ENCODE results near the gene PIGQ. TPM values are rescaled to one million over a fixed set of nuclear protein-coding genes. Genes with fewer than 3 reads are reported as not detected.

PIGQ gene
- total and polyA plus RNA-seq, 2 of the 4 experiments (the other 2 are of a cell fraction), result 5.9 to 36.8 TPM

DNA sequence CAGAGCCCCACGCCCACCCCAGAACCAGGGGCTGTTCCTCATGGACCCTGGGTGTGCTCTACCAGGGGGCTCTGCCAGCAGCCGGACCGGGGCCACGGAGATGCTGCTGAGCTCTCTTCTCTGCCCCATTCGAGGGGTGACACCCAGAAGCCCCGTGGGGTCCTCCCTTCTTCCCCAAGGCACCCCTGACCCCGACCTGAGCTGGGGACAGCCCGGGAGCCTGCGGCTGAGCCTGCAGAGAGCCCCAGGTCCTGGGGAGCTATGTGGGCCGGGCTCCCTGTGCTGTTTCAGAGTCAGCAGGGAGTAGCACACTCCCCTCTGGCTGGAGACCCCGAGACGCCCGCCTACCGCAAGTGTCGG, 10.8 kb upstream of the PIGQ start:
- dilution Hi-C loops (cut with HindIII; ENCODE audit: low sequenced_read_pairs, unreplicated experiment), result no loop called here
- no peak overlapping the region for H4K8ac ChIP-seq (ENCODE audit: low read depth in 2 of 2, low read length in 2 of 2)
- no peak overlapping the region for H2BK15ac ChIP-seq (ENCODE audit: low read depth, low read length)
- 66% methylated on average over 7 of the region's 15 CpGs; no CpG with 5 or more reads in 1 of the 2 experiments for WGBS, 2 experiments (ENCODE audit: extremely low coverage in 2 of 2, insufficient read length in 1 of 2)
- ChIA-PET CTCF (no interaction called here), POLR2A (ENCODE audit: unreplicated experiment) (no interaction called here)
- ATAC-seq (ENCODE audit: low read depth), result no peak
- no peak overlapping the region for H2BK20ac ChIP-seq (ENCODE audit: low read depth, low read length)
- no peak overlapping the region for H3K18ac ChIP-seq (ENCODE audit: low read depth, low read length)
- no peak overlapping the region for H3K14ac ChIP-seq (replicated peaks; ENCODE audit: low read depth, low read length)
- H2AK9ac ChIP-seq (replicated peaks; ENCODE audit: low read depth, low read length, poor library complexity), result no peak overlapping the region
- H3K56ac ChIP-seq (ENCODE audit: extremely low read depth, insufficient read depth, low read length), result no peak overlapping the region
- H3K4me3 ChIP-seq (ENCODE audit: insufficient read depth, low read depth, low read length), result no peak overlapping the region
- 0 out of 2 replicates have a peak, but pooled peaks cover 3% of the 10 kb centered on the region for H3K4me1 ChIP-seq (ENCODE audit: control insufficient read depth, insufficient read depth, low read length)
- H3K9me3 ChIP-seq (ENCODE audit: control insufficient read depth, insufficient read depth, low read length), result no peaks in the 10 kb centered on the region
- no peak overlapping the region for H2AFZ ChIP-seq (replicated peaks; ENCODE audit: low read length, poor library complexity)
- H3K23ac ChIP-seq (ENCODE audit: low read depth, low read length), result no peak overlapping the region
- H3K27me3 ChIP-seq (ENCODE audit: control insufficient read depth, insufficient read depth, low read length), result peaks cover 48% of the 10 kb centered on the region
- H2BK120ac ChIP-seq (ENCODE audit: low read depth, low read length), result no peak overlapping the region
- TF ChIP-seq RFX5 (IDR thresholded peaks at IDR 0.05; ENCODE audit: low read depth, low read length) (no peak), RAD21 (IDR thresholded peaks at IDR 0.05; ENCODE audit: low read length) (no peak), POLR2A (IDR thresholded peaks at IDR 0.05; ENCODE audit: low read depth, low read length) (no peak), MAZ (IDR thresholded peaks at IDR 0.05; ENCODE audit: borderline replicate concordance, low read depth, low read length) (no peak), RCOR1 (IDR thresholded peaks at IDR 0.05; ENCODE audit: insufficient replicate concordance, low read length) (no peak), CHD1 (IDR thresholded peaks at IDR 0.05; ENCODE audit: low read depth, low read length) (no peak), BHLHE40 (IDR thresholded peaks at IDR 0.05; ENCODE audit: low read depth, low read length) (no peak), CEBPB (IDR thresholded peaks at IDR 0.05; ENCODE audit: low read depth, low read length) (no peak), SMC3 (IDR thresholded peaks at IDR 0.05; ENCODE audit: low read depth, low read length) (no peak), NFE2L2 (IDR thresholded peaks at IDR 0.05; ENCODE audit: low read depth, low read length) (no peak), MXI1 (IDR thresholded peaks at IDR 0.05; ENCODE audit: borderline replicate concordance, low read depth, low read length) (no peak), FOS (IDR thresholded peaks at IDR 0.05; ENCODE audit: low read depth, low read length) (no peak), MAFK (IDR thresholded peaks at IDR 0.05; ENCODE audit: low read depth, low read length) (no peak)
- TF ChIP-seq, protein P1, sequence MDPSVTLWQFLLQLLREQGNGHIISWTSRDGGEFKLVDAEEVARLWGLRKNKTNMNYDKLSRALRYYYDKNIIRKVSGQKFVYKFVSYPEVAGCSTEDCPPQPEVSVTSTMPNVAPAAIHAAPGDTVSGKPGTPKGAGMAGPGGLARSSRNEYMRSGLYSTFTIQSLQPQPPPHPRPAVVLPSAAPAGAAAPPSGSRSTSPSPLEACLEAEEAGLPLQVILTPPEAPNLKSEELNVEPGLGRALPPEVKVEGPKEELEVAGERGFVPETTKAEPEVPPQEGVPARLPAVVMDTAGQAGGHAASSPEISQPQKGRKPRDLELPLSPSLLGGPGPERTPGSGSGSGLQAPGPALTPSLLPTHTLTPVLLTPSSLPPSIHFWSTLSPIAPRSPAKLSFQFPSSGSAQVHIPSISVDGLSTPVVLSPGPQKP (IDR thresholded peaks at IDR 0.05; ENCODE audit: borderline replicate concordance, low read depth, low read length), result no peak
- TF ChIP-seq, protein P2, sequence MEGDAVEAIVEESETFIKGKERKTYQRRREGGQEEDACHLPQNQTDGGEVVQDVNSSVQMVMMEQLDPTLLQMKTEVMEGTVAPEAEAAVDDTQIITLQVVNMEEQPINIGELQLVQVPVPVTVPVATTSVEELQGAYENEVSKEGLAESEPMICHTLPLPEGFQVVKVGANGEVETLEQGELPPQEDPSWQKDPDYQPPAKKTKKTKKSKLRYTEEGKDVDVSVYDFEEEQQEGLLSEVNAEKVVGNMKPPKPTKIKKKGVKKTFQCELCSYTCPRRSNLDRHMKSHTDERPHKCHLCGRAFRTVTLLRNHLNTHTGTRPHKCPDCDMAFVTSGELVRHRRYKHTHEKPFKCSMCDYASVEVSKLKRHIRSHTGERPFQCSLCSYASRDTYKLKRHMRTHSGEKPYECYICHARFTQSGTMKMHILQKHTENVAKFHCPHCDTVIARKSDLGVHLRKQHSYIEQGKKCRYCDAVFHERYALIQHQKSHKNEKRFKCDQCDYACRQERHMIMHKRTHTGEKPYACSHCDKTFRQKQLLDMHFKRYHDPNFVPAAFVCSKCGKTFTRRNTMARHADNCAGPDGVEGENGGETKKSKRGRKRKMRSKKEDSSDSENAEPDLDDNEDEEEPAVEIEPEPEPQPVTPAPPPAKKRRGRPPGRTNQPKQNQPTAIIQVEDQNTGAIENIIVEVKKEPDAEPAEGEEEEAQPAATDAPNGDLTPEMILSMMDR (conservative IDR thresholded peaks at IDR 0.05; ENCODE audit: low read depth, low read length), result no peak
- TF ChIP-seq, protein P3, sequence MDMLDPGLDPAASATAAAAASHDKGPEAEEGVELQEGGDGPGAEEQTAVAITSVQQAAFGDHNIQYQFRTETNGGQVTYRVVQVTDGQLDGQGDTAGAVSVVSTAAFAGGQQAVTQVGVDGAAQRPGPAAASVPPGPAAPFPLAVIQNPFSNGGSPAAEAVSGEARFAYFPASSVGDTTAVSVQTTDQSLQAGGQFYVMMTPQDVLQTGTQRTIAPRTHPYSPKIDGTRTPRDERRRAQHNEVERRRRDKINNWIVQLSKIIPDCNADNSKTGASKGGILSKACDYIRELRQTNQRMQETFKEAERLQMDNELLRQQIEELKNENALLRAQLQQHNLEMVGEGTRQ (IDR thresholded peaks at IDR 0.05; ENCODE audit: low read depth, low read length), result no peak
- H4K20me1 ChIP-seq (ENCODE audit: insufficient read depth, low read length), result peaks cover 9% of the 10 kb centered on the region; the same call in 1 of the 2 replicates
- no peak overlapping the region for H2AK5ac ChIP-seq (ENCODE audit: low read depth, low read length)
- no peak overlapping the region for H3K4ac ChIP-seq (ENCODE audit: low read depth, low read length)
- H3K36me3 ChIP-seq (ENCODE audit: control insufficient read depth, insufficient read depth, low read length), result peaks cover under 1% of the 10 kb centered on the region; the same call in 1 of the 2 replicates
- no peak overlapping the region for H3K27ac ChIP-seq (ENCODE audit: insufficient read depth, low read length)
- BruUV-seq (replicated peaks), result no TSS peak
- no peak overlapping the region for H4K5ac ChIP-seq (ENCODE audit: low read depth, low read length)
- in situ Hi-C loops (cut with MboI; ENCODE audit: low sequenced_read_pairs), result no loop called here
- no peak overlapping the region for H3K9ac ChIP-seq (ENCODE audit: low read depth, low read length)
- intact Hi-C loops (cut with micrococcal nuclease), result no loop called here
- no peak for DNase-seq
- H3K9me1 ChIP-seq (ENCODE audit: insufficient read depth, low read length), result no peaks in the 10 kb centered on the region; the same call in 1 of the 2 replicates
- no peak overlapping the region for H4K91ac ChIP-seq (ENCODE audit: insufficient read depth, low read depth, low read length)
- no peaks in the 10 kb centered on the region for H3K79me1 ChIP-seq (ENCODE audit: low read depth in 1 of 2, low read length in 2 of 2)
- no peak overlapping the region for H2BK5ac ChIP-seq (ENCODE audit: low read depth, low read length, poor library complexity, severe bottlenecking)
- no peak overlapping the region for H3K4me2 ChIP-seq (ENCODE audit: low read depth, low read length)

Data from IMR-90 (cell line).